GM19372 (cell line): ENCODE data around the gene DUSP1.
"Not testable (repeated sequence)": the region's sequence is repeated elsewhere in the genome, so short reads cannot be mapped to it uniquely, and the experiment has no call there.

Source experiments
- ATAC-seq: cut with Tn5 transposase; IDR thresholded peaks from one replicate; pipeline ENCODE4 v1.9.1; 2021; ENCODE audit warnings: mild to moderate bottlenecking, low read depth, moderate library complexity; ENCODE audit not compliant: unreplicated experiment

The DUSP1 gene

GRCh38 chr5:172798422-172799215, 27.6 kb upstream of the DUSP1 start:
- ATAC-seq: no peak

DNA sequence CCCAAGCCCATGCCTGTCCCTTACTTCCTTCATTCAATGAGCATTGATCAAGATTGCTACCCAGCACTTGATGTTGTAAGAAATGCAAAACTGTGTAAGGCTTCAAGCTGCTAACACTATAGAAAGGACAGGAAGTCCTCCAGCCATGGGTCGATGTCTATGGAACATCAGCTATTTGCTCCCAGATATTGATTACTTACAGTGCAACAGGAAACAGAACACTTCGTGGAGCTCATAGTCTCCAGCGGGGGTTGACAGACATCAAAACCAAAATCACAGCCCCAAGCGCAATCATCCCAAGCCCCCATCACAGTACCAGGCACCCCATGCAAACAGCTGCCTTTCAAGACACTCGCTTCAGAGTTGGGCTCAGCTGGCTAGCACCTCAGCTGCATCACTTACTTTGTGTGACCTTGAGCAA, 26.8 kb upstream of the DUSP1 start:
- no peak for ATAC-seq

DNA sequence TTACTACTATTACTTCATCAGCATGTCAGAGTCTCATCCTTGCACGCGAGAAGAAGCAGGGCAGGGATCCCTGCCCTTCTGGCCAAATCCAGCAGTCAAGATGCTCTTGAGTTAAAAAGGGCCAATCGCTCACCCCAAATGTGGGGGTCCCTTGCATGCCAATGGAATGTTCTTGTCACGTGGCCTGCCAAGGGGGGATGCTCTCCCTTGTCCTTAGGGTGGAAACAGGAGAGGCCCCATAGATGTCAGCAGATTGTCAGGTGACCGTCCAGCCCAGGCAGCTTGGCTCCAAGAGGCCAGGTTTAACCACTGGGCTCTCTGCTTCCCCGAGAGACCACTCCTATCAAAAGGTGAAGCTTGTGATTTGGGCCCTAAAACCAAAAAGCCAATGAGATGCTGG, 25.3 kb upstream of the DUSP1 start:
- no peak for ATAC-seq

GRCh38 chr5:172795318-172795977, 24.5 kb upstream of the DUSP1 start:
- ATAC-seq: no peak

- ATAC-seq: no peak
These were observed 22.8 kb upstream of the DUSP1 start for GRCh38 chr5:172793577-172794488.

- ATAC-seq: no peak
These were observed 21.9 kb upstream of the DUSP1 start for GRCh38 chr5:172792701-172793570.

- no peak for ATAC-seq
These were observed 20.9 kb upstream of the DUSP1 start for GRCh38 chr5:172791726-172792445.

DNA sequence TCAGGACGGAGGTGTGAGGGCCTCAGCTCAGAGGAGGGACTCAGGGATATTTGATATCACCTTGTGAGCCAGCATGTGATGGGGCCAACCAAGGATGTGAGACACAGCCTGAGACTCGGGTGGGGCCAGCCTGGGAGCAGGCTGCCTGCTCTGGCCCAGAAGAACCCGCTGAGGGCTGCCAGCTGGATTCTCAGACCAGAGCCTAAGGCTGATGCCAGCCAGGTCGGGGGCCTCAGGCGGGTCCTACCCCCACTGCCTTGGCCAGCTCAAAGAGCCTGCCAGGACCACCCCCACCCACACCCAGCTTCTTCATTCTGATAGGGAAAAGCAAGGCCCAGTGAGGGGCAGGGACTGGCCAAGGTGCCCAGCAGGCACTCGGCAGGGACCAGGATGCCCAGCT, 20.3 kb upstream of the DUSP1 start:
- ATAC-seq: no peak

- ATAC-seq: no peak
These were observed 19.5 kb upstream of the DUSP1 start for GRCh38 chr5:172790496-172790889.

DNA sequence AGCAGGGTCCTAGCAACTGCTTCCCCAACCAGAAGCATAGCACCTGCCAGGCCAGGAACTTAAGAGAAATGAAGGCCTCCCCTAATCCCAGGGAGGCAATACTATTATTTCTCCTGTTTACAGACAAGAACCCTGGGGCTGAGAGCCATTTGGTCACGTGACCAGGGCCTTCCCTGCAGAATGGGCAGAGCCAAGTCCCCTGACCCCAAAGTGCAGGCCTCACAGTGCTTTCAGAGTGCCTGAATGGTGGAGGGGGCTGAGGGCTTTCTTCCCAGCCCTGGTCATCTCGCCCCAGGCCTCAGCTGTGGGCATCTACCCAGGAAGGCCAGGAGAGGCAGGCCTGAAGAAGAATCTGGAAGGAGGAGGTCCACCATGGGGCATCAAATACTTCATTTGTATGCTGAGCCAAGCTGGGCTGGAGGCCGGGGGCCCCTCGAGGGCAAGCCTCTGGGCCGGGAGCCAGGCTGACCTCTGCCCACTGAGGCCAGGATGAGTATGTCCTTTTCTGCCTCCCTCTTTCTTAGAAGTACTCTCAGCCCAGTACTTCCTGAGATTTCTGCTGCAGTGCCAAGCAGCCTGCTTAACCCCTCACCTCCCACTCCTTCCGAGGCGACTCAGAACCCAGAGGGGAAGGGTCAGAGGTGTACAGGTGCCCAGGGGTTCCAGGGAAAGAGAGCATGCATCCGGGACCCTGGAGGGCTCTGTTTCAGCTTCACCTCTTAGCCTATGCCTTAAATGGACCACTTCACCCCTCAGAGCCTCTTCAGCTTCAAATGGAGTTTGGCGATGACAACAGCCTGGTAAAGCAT, 18.9 kb upstream of the DUSP1 start:
- ATAC-seq: no peak

GRCh38 chr5:172788771-172789686, 18.0 kb upstream of the DUSP1 start:
- no peak for ATAC-seq

DNA sequence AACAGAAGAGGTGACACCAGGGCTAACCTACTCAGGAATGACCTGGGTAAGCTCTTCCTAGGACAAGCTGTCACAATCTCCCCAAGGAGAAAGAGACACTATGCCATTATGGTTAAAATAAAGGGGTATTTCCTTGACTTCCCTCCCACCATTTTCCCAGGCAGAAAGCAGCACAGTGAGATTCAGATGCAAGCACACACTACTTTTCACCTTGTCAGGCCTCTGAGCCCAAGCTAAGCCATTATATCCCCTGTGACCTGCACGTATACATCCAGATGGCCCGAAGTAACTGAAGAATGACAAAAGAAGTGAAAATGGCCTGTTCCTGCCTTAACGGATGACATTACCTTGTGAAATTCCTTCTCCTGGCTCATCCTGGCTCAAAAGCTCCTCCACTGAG, 16.5 kb upstream of the DUSP1 start:
- ATAC-seq: not testable (repeated sequence)

- no peak for ATAC-seq
These were observed 15.9 kb upstream of the DUSP1 start for GRCh38 chr5:172786736-172787462.

DNA sequence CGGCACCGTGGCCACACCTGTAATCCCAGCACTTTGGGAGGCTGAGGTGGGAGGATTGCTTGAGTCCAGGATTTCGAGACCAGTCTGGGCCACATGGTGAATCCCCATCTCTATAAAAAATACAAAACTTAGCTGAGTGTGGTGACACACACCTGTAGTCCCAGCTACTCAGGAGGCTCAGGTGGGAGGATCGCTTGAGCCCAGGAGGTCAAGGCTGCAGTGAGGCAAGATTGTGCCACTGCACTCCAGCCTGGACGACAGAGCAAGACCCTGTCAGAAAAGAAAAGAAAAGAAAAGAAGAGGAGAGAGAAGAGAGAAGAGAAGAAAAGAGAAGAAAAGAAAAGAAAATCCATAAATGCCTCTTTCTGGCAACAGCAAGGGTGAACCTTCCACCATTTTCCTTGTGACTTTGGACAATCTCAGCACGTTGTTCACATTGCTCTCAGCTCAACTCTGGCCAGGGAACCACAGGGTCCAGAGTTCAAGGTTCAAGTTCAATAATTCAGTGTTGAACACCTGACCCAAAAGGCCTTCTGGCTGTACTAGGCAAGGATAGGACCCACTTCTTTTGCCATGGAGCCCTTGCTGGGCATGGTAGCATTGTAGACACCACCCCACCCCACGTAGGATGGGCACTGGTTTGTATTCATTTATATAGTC, 14.6 kb upstream of the DUSP1 start:
- ATAC-seq: no peak

GRCh38 chr5:172784162-172784561, 13.2 kb upstream of the DUSP1 start:
- ATAC-seq: not testable (repeated sequence)

GRCh38 chr5:172783319-172783718, 12.3 kb upstream of the DUSP1 start:
- ATAC-seq: not testable (repeated sequence)
